GM10248 (cell line): ENCODE results near the gene OXER1.

Experiments used
- CTCF ChIA-PET: fragments of 300-600 bp; sonication (Branson Sonifier 250); formaldehyde crosslinking; extraction: SDS; loops from one replicate; lab custom pipeline; 2021; ENCODE audit warnings: antibody characterized with exemption; lab: Yijun Ruan, JAX
- POLR2A ChIA-PET: fragments of 350-650 bp; sonication (Branson Sonifier 250); formaldehyde crosslinking; extraction: SDS; loops from one replicate; lab custom pipeline; 2020; ENCODE audit warnings: antibody characterized with exemption; lab: Yijun Ruan, JAX
- DNase-seq: peaks from one replicate; pipeline ENCODE4 v3.0.0; 2012; ENCODE audit errors: extremely low spot score
- TF ChIP-seq, protein P1 (sequence below): IDR thresholded peaks from 2 replicates; pipeline ENCODE4 v1.5.1; 2012; ENCODE audit warnings: mild to moderate bottlenecking, low read depth; ENCODE audit errors: extremely low read depth, missing control alignments, control extremely low read depth

OXER1 gene

GRCh38 chr2:42787424-42787787 is 23.5 kb upstream of the OXER1 start:
- ChIA-PET POLR2A (interaction anchor here (0.5 kb wide), 1 partner anchor 12 kb away, joined by 3 read pairs; no protein-coding TSS in a partner anchor), CTCF (interaction anchor here (1.0 to 1.3 kb wide), 2 partner anchors 18 to 124 kb away, joined by 3 read pairs; no protein-coding TSS in a partner anchor)
- DNase-seq = no peak
- TF ChIP-seq, protein P1, sequence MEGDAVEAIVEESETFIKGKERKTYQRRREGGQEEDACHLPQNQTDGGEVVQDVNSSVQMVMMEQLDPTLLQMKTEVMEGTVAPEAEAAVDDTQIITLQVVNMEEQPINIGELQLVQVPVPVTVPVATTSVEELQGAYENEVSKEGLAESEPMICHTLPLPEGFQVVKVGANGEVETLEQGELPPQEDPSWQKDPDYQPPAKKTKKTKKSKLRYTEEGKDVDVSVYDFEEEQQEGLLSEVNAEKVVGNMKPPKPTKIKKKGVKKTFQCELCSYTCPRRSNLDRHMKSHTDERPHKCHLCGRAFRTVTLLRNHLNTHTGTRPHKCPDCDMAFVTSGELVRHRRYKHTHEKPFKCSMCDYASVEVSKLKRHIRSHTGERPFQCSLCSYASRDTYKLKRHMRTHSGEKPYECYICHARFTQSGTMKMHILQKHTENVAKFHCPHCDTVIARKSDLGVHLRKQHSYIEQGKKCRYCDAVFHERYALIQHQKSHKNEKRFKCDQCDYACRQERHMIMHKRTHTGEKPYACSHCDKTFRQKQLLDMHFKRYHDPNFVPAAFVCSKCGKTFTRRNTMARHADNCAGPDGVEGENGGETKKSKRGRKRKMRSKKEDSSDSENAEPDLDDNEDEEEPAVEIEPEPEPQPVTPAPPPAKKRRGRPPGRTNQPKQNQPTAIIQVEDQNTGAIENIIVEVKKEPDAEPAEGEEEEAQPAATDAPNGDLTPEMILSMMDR = no peak

GRCh38 chr2:42786561-42787345 is 22.8 kb upstream of the OXER1 start:
- ChIA-PET POLR2A (interaction anchor here (0.5 kb wide), 1 partner anchor 11 kb away, joined by 3 read pairs; no protein-coding TSS in a partner anchor), CTCF (interaction anchor here (1.0 to 1.4 kb wide), 2 partner anchors 17 to 58 kb away, joined by 3 read pairs; no protein-coding TSS in a partner anchor)
- TF ChIP-seq, protein P1 = no peak
- no peak for DNase-seq

GRCh38 chr2:42784204-42784880 is 20.4 kb upstream of the OXER1 start:
- ChIA-PET POLR2A (no interaction called here), CTCF (interaction anchor here (1.1 to 2.8 kb wide), 4 partner anchors 8 to 15 kb away, joined by 3 to 9 read pairs (median 4); partner anchors contain the start of gene HAAO)
- TF ChIP-seq, protein P1 = no peak
- DNase-seq = no peak

- TF ChIP-seq, protein P1 = no peak
- POLR2A ChIA-PET = interaction anchor here (0.5 kb wide), 1 partner anchor 31 kb away, joined by 3 read pairs; no protein-coding TSS in a partner anchor
- DNase-seq = no peak
- CTCF ChIA-PET = interaction anchor here (0.7 to 2.8 kb wide), 3 partner anchors 9 to 13 kb away, joined by 3 to 9 read pairs (median 3); partner anchors contain the start of gene HAAO
Observed at GRCh38 chr2:42783511-42783910, 19.6 kb upstream of the OXER1 start.

DNA sequence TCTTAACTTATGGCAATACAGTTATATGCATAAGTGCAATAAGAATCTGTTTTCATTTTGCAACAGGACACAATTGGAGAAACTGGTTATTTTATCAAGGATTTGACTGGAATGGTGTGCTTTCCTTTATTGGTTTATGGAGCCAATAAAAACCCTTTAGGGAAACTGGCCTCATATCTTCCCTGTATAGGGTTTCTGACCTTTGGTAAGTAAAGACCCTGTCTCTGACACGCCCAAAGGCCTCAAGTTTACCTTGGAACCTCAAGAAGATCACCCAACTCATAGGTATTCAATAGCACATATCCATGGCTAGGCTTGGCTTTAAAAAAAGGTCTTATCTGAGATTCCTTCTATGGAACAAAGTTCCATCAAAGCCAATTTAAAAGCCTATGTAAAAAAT is 17.2 kb upstream of the OXER1 start:
- ChIA-PET POLR2A (no interaction called here), CTCF (interaction anchor here (1.2 to 1.7 kb wide), 2 partner anchors 10 to 13 kb away, joined by 4 to 6 read pairs; no protein-coding TSS in a partner anchor)
- TF ChIP-seq, protein P1 = no peak
- no peak for DNase-seq

GRCh38 chr2:42777883-42778805 is 14.2 kb upstream of the OXER1 start:
- CTCF ChIA-PET = no interaction called here
- TF ChIP-seq, protein P1 = no peak
- DNase-seq = no peak
- POLR2A ChIA-PET = no interaction called here
